ENCODE measurements around the gene B4GALT6. TPM values are rescaled to one million over a fixed set of nuclear protein-coding genes. Genes with fewer than 3 reads are reported as not detected.

The B4GALT6 gene
- total RNA-seq, 1 donor, result 2.2 TPM

DNA sequence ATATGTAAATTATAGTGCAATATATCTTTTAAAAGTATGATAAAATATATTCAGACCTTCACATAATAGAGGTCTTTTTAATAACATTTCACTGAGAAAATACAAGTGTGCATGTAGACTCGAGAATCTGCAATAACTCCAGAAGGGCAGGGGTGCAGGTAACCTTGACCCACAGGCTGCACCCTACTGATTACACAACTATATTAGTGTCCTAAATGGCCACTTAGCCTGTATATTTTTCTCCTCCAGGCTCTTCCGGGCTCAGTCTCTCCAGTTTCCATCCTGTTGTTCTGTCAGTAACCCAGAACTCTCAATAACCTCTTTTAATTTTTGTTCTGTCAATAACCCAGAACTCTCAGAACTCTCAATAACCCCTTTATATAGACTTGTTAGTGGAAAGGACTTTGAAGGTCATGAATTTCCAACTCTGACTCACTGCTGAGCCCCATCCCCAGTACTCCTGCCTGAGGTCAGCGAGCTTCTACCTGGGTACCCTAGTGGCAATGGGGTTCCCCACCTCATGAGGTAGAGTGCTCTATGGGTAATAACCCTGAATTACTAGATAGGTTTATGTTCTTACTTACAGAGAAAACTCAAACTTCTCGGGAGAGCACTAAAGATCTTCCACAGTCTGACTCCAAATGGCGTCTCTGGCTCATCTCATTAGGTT lies 101.1 kb downstream of the B4GALT6 start:
- H3K4me3 ChIP-seq (ENCODE audit: insufficient read depth, low read length), result no peak overlapping the region
- H4K20me1 ChIP-seq (ENCODE audit: insufficient read depth, low read length), result no peaks in the 10 kb centered on the region
- TF ChIP-seq, protein P1, sequence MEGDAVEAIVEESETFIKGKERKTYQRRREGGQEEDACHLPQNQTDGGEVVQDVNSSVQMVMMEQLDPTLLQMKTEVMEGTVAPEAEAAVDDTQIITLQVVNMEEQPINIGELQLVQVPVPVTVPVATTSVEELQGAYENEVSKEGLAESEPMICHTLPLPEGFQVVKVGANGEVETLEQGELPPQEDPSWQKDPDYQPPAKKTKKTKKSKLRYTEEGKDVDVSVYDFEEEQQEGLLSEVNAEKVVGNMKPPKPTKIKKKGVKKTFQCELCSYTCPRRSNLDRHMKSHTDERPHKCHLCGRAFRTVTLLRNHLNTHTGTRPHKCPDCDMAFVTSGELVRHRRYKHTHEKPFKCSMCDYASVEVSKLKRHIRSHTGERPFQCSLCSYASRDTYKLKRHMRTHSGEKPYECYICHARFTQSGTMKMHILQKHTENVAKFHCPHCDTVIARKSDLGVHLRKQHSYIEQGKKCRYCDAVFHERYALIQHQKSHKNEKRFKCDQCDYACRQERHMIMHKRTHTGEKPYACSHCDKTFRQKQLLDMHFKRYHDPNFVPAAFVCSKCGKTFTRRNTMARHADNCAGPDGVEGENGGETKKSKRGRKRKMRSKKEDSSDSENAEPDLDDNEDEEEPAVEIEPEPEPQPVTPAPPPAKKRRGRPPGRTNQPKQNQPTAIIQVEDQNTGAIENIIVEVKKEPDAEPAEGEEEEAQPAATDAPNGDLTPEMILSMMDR (IDR thresholded peaks at IDR 0.05; ENCODE audit: extremely low read depth, low read depth, low read length), result no peak
- no peaks in the 10 kb centered on the region for H3K79me2 ChIP-seq (ENCODE audit: insufficient read depth, low read length)
- no peak overlapping the region for H3K27ac ChIP-seq (ENCODE audit: low read depth, low read length)
- no peaks in the 10 kb centered on the region for H3K27me3 ChIP-seq (ENCODE audit: insufficient read depth, low read length)
- H3K4me1 ChIP-seq (ENCODE audit: insufficient read depth, low read length), result no peaks in the 10 kb centered on the region
- H3K4me2 ChIP-seq (ENCODE audit: insufficient read depth, low read length), result no peak overlapping the region
- H3K36me3 ChIP-seq (ENCODE audit: insufficient read depth, low read length), result no peaks in the 10 kb centered on the region
- peak; percentile 18 for DNase-seq (ENCODE audit: insufficient read length, low spot score, missing footprints)
- H3K9me3 ChIP-seq (ENCODE audit: low read depth, low read length), result no peaks in the 10 kb centered on the region
- no peak overlapping the region for H2AFZ ChIP-seq (ENCODE audit: low read length)

DNA sequence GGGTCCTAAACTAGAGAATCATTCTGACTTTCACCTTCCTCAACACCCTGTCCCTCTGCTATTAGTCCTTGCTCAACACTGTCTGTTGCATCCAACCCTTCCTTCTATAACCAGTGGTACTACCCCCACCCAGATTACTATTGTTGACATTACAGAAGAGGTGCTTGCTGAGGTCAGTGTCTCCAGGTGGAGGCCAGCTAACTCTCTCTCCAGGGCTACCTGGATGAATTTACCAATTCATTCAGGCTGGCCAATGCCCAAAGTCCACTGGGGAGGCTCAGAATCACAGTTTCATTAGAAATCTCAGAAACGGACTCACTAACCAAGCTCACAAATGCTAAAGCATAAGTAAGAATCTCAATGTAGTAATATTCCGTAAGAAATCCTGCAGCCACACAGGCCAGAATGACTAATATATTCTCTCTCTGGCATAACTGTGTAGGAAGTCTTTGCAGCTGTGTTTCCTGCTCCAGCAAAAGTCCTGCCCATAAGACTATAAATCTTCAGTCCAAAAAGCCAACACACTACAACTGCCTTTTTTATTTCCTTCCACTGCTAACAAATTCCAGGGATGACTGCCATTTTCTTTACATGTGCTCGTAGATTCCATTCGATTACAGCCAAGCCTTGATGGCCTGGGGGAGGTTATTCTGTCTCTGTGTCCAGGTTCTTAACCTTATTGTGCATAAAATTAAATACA lies 102.7 kb downstream of the B4GALT6 start:
- DNase-seq (ENCODE audit: insufficient read length, low spot score, missing footprints), result peak; percentile 61
- no peaks in the 10 kb centered on the region for H3K27me3 ChIP-seq (ENCODE audit: insufficient read depth, low read length)
- TF ChIP-seq, protein P1 (IDR thresholded peaks at IDR 0.05; ENCODE audit: extremely low read depth, low read depth, low read length), result no peak
- no peak overlapping the region for H3K4me3 ChIP-seq (ENCODE audit: insufficient read depth, low read length)
- no peaks in the 10 kb centered on the region for H3K36me3 ChIP-seq (ENCODE audit: insufficient read depth, low read length)
- H3K4me1 ChIP-seq (ENCODE audit: insufficient read depth, low read length), result no peaks in the 10 kb centered on the region
- no peak overlapping the region for H3K27ac ChIP-seq (ENCODE audit: low read depth, low read length)
- H4K20me1 ChIP-seq (ENCODE audit: insufficient read depth, low read length), result no peaks in the 10 kb centered on the region
- H3K79me2 ChIP-seq (ENCODE audit: insufficient read depth, low read length), result no peaks in the 10 kb centered on the region
- H3K4me2 ChIP-seq (ENCODE audit: insufficient read depth, low read length), result no peak overlapping the region
- H2AFZ ChIP-seq (ENCODE audit: low read length), result no peak overlapping the region
- H3K9me3 ChIP-seq (ENCODE audit: low read depth, low read length), result no peaks in the 10 kb centered on the region

DNA sequence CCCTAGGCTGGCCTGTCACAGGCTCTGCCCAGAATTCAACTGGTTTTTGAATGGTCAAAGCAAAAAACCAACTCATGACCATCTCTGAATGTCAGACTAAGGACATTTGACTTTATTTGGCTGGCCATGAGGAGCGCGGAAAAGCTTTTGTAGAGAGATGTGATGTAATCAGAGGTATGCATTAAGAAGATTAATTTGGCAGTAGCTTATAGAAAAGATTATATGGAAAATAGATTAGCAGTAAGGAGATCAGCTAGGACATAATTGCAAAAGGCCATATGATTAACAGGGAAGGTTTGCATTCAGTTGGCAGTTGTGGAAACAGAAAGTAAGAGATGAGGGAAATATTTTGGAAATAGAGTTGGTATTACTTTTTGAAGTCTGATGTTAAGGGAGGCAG lies 105.0 kb downstream of the B4GALT6 start:
- no peak overlapping the region for H3K4me2 ChIP-seq (ENCODE audit: insufficient read depth, low read length)
- H3K27me3 ChIP-seq (ENCODE audit: insufficient read depth, low read length), result no peaks in the 10 kb centered on the region
- no peaks in the 10 kb centered on the region for H3K9me3 ChIP-seq (ENCODE audit: low read depth, low read length)
- H3K79me2 ChIP-seq (ENCODE audit: insufficient read depth, low read length), result no peaks in the 10 kb centered on the region
- H4K20me1 ChIP-seq (ENCODE audit: insufficient read depth, low read length), result no peaks in the 10 kb centered on the region
- no peak overlapping the region for H3K4me3 ChIP-seq (ENCODE audit: insufficient read depth, low read length)
- no peak for DNase-seq (ENCODE audit: insufficient read length, low spot score, missing footprints)
- TF ChIP-seq, protein P1 (IDR thresholded peaks at IDR 0.05; ENCODE audit: extremely low read depth, low read depth, low read length), result no peak
- no peak overlapping the region for H2AFZ ChIP-seq (ENCODE audit: low read length)
- H3K27ac ChIP-seq (ENCODE audit: low read depth, low read length), result no peak overlapping the region
- H3K36me3 ChIP-seq (ENCODE audit: insufficient read depth, low read length), result no peaks in the 10 kb centered on the region
- no peaks in the 10 kb centered on the region for H3K4me1 ChIP-seq (ENCODE audit: insufficient read depth, low read length)

DNA sequence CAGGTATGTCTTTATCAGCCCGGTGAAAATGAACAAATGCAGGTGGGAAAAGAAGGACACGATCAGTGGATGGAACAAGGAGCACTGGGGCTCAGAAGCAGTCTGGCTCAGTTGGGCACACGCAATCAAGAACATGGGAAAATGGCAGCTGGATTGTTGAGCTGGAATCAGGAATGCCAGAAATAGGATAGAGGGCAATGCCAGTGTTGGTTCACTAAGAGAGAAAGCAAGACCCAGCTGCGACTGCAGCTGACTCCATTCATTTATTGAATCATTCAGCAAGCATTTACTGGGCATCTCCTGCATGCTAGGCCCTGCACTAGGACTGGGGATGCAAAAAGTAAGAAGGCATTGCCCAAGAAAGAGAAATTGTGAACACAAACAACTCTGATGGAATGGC lies 106.3 kb downstream of the B4GALT6 start:
- peak; percentile 74 for DNase-seq (ENCODE audit: insufficient read length, low spot score, missing footprints)
- Histone ChIP-seq H4K20me1 (ENCODE audit: insufficient read depth, low read length) (no peaks in the 10 kb centered on the region), H3K27me3 (ENCODE audit: insufficient read depth, low read length) (no peaks in the 10 kb centered on the region), H3K4me3 (ENCODE audit: insufficient read depth, low read length) (no peak overlapping the region), H3K36me3 (ENCODE audit: insufficient read depth, low read length) (no peaks in the 10 kb centered on the region), H3K79me2 (ENCODE audit: insufficient read depth, low read length) (no peaks in the 10 kb centered on the region), H3K27ac (ENCODE audit: low read depth, low read length) (no peak overlapping the region), H3K4me1 (ENCODE audit: insufficient read depth, low read length) (no peaks in the 10 kb centered on the region), H3K9me3 (ENCODE audit: low read depth, low read length) (no peaks in the 10 kb centered on the region), H2AFZ (ENCODE audit: low read length) (no peak overlapping the region), H3K4me2 (ENCODE audit: insufficient read depth, low read length) (no peak overlapping the region)
- TF ChIP-seq, protein P1 (IDR thresholded peaks at IDR 0.05; ENCODE audit: extremely low read depth, low read depth, low read length), result no peak

Measured in osteoblast (primary cell).